CD4-positive, alpha-beta T cell treated with Interleukin-6 for 4 hours (primary cell): Measurements from ENCODE around the gene POU2AF2.

Experiments
- DNase-seq: peaks from one replicate; pipeline ENCODE4 v3.0.0-alpha.2; 2020; ENCODE audit warnings: mixed read lengths

The POU2AF2 gene

GRCh38 chr11:111334532-111335502 is 89.3 kb downstream of the POU2AF2 start:
- no peak for DNase-seq

DNA sequence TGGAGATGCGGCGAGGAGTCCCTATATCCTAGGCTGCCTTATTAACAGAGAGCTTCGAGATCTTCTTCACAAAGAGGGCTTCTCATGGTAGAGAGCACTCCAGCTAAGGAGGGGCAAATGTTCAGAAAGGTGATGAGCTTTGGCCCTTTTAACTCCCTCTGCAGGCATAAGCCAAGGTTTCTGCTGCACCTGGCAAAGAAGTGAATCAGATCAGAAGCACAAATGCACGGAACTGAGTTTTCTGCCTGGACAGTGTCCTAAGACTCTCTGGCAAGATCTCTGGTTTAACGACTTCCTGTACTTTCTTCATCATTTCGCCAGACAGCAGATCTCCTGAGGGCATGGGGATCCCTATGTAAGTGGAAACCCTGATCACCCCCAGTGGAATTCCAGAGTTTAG is 90.0 kb downstream of the POU2AF2 start:
- no peak for DNase-seq
